HUES6 (cell line): ENCODE data around the gene CXorf58.
A peak's percentile ranks its signal among the peaks of the same experiment; 100 is the strongest.
"Not testable (repeated sequence)": the region's sequence is repeated elsewhere in the genome, so short reads cannot be mapped to it uniquely, and the experiment has no call there.

Source experiments
- H3K27ac ChIP-seq: 2 replicates; pipeline ENCODE4 v1.7.0; 2013; ENCODE audit warnings: low read depth, mild to moderate bottlenecking, low read length, inconsistent platforms
- H3K27me3 ChIP-seq: 2 replicates; pipeline ENCODE4 v1.6.1; 2013; ENCODE audit warnings: low read length; ENCODE audit not compliant: control insufficient read depth, insufficient read depth
- H3K36me3 ChIP-seq: 2 replicates; pipeline ENCODE4 v1.6.1; 2013; ENCODE audit warnings: low read length; ENCODE audit not compliant: control insufficient read depth, insufficient read depth
- H3K4me1 ChIP-seq: 2 replicates; pipeline ENCODE4 v1.6.1; 2013; ENCODE audit warnings: low read length; ENCODE audit not compliant: control insufficient read depth, insufficient read depth
- H3K4me3 ChIP-seq: 2 replicates; pipeline ENCODE4 v1.5.1; 2013; ENCODE audit warnings: low read depth, low read length
- H3K9ac ChIP-seq: one replicate; pipeline ENCODE4 v1.6.1; 2013; ENCODE audit warnings: mild to moderate bottlenecking, low read length
- H3K9me3 ChIP-seq: 2 replicates; pipeline ENCODE4 v1.6.1; 2013; ENCODE audit warnings: low read depth, low read length; ENCODE audit not compliant: control insufficient read depth, insufficient read depth

The CXorf58 gene, protein sequence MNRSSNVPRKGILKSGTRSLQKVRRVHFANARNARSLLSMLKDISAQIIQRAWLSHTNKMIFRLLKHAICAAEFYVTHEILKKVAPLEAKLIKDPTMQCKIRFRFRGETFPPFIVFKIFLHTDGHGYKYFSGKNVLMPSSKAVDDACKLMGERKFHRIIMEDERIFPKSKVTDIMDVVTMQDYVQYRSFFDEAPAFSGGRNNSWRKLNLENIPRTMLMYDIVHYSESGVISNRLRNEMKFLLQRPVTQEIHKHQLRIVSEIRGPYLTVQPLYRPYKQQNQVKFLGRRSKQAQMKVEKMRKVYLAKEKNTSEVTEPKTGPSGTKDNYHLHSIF

DNA sequence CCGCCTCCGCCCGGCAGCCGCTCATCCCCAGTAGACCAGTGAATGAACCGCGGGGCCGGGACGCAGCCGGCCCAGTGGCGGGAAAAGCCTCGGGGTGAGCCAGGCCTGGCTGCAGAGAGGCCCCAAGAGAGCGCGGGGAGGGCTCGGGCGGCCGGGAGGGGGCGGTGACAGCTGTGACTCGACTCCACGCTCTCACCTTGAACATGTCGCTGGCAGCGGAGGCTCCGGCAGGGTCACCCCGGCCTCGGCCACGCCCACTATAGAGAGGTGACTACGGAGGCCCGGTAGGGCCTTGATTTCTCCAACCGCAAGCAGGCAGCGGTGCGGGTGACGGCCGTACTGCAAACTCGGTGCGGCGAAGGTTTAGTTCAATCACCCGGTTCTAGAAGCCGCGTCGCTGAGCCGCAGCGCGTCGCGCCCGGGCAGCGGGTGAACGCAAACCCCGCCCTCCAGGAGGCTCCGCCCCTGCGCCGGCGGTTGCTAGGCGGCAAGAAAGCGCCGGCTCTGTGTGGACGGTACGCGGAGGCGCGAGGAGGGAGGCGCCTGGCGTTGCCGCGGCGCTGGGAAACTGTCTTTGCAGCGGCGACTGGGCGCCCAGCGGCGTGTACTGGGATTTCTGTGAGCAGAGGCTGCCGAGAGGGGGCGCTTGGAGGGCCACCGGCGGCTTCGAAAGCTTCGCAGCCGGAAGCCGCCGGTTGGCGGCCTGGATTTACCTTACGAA lies at the start of gene CXorf58, which contains the start of gene APOO:
CXorf58 (plus strand) TSS at position 509 of the 721 bp plus-strand sequence. CDS start 2,297 bp downstream, outside the sequence.
APOO (minus strand) TSS at position 441 of the 721 bp plus-strand sequence; CDS start at position 205, 236 bp downstream.
- Histone ChIP-seq H3K4me3 (peak within 1 kb of the TSS; percentile 83), H3K27me3 (no peaks in the 10 kb centered on the region; the same call in 1 of the 2 replicates), H3K27ac (peak within 1 kb of the TSS; percentile 91), H3K36me3 (no peaks in the 10 kb centered on the region), H3K9me3 (no peaks in the 10 kb centered on the region), H3K4me1 (peaks cover 15% of the 10 kb centered on the region), H3K9ac (peak within 1 kb of the TSS; percentile 80)

DNA sequence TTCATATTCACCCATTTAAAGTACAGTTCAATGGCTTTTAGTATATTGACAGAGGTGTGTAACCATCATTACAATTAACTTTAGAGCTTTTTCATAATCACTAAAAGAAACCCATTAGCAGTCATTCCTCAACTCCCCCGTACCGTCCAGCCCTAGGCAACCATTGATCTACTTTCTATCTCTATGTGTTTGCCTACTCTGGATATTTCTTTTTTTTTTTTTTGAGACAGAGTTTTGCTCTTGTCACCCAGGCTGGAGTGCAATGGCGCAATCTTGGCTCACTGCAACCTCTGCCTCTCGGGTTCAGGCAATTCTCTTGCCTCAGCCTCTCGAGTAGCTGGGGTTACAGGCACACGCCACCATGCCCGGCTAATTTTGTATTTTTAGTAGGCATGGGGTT lies 48.6 kb upstream of the CXorf58 start:
- H3K4me1 ChIP-seq, H3K9me3 ChIP-seq, H3K27me3 ChIP-seq, H3K4me3 ChIP-seq, H3K9ac ChIP-seq, H3K27ac ChIP-seq: not testable (repeated sequence)
- H3K36me3 ChIP-seq: peaks cover 34% of the 10 kb centered on the region

DNA sequence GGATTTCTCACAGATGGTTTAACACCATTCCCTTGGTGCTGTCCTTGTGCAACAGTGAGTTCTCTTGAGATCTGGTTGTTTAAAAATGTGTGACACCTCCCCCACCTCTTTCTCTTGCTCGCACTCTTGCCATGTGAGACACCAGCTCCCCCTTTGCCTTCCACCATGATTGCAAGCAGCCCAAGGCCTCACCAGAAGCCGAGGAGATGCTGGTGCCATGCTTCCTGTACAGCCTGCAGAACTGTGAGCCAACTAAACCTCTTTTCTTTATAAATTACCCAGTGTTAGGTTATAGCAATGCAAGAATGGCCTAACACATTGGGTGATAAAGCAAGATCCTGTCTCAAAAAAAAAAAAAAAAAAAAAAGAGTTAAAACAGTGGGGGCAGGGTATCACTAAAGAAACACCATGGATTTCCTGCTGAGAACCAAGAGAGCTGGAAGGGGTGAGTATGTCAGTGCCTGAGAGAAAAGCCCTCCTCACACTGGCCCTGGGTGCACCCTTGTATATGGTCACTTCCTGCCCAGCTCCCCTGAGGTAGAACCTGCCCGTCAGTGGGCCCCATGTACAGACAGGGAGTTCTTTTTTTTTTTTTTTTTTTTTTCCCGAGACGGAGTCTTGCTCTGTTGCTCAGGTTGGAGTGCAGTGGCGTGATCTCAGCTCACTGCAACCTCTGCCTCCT lies 46.5 kb upstream of the CXorf58 start:
- Histone ChIP-seq H3K4me1 (no peaks in the 10 kb centered on the region), H3K4me3 (no peak overlapping the region), H3K27ac (no peak overlapping the region), H3K9ac (no peak overlapping the region), H3K36me3 (peaks cover 40% of the 10 kb centered on the region), H3K27me3 (no peaks in the 10 kb centered on the region; the same call in 1 of the 2 replicates), H3K9me3 (no peaks in the 10 kb centered on the region)

DNA sequence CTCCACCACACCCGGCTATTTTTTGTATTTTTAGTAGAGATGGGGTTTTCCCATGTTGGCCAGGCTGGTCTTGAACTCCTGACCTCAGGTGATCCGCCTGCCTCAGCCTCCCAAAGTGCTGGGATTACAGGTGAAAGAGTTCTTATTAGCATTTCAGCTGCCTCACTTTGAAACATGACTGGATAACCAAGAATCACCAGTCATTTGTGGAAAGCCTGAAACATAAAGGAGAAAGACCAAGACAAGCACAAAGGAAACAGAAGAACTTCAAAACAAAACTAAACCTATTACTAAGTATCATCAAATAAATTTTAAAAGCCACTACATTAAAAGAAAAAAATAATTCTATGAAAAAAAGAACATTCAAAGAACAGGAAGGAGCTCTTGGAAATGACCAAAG lies 45.9 kb upstream of the CXorf58 start:
- not testable (repeated sequence) for H3K27ac ChIP-seq, H3K4me3 ChIP-seq, H3K9ac ChIP-seq, H3K9me3 ChIP-seq, H3K27me3 ChIP-seq, H3K4me1 ChIP-seq
- H3K36me3 ChIP-seq: peaks cover 40% of the 10 kb centered on the region

DNA sequence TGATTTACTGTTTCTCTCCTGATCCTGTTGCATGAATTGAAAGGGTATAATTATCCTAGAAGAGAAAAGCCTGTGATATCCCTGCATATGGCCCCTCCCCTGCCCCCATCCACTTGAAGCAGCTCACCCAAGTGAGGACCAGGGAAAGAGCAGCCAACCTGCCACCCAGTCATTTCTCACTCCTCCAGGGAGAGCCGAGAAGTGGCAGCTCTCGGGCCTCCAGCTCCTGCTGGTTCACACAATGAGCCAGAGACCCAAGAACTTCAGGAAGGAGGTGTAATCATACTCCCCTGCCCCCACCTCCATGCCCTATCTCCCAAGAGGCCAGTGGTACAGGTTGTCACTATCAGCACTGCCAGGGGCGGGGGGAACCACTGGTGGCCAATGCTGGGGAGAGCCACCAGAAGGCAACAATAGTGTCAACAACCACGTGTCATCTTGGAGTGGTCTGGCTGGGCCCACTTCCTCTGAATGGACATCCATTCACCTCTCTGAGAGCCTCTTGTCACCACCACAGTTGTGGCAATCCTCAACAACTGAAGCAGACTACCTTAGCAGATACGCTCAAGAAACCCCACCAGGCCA lies 43.0 kb upstream of the CXorf58 start:
- Histone ChIP-seq H3K9ac (no peak overlapping the region), H3K4me3 (no peak overlapping the region), H3K27ac (no peak overlapping the region), H3K27me3 (no peaks in the 10 kb centered on the region; the same call in 1 of the 2 replicates), H3K36me3 (peaks cover 19% of the 10 kb centered on the region), H3K9me3 (no peaks in the 10 kb centered on the region), H3K4me1 (no peaks in the 10 kb centered on the region)

DNA sequence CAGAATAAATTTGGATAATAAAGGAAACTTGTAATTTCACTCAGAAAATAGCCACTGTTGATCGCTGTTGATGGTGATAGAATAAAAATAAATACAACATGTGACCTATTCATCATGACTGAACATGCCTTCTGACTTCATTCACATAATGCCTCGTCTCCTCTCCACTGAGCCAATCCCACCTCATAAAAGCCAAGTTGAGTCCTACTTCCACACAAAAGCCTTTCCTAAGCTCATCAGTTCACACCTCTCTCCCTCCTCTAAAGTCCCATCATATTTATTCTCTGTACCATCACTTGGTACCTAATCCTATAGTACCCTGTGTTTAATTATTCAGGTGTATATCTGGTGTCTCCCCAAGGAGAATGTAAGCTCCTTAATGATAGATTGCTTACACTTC lies 37.8 kb upstream of the CXorf58 start:
- Histone ChIP-seq H3K4me3 (no peak overlapping the region), H3K4me1 (peaks cover 8% of the 10 kb centered on the region), H3K9ac (no peak overlapping the region), H3K27ac (no peak overlapping the region), H3K27me3 (no peaks in the 10 kb centered on the region; the same call in 1 of the 2 replicates), H3K9me3 (no peaks in the 10 kb centered on the region), H3K36me3 (peaks cover 10% of the 10 kb centered on the region)

DNA sequence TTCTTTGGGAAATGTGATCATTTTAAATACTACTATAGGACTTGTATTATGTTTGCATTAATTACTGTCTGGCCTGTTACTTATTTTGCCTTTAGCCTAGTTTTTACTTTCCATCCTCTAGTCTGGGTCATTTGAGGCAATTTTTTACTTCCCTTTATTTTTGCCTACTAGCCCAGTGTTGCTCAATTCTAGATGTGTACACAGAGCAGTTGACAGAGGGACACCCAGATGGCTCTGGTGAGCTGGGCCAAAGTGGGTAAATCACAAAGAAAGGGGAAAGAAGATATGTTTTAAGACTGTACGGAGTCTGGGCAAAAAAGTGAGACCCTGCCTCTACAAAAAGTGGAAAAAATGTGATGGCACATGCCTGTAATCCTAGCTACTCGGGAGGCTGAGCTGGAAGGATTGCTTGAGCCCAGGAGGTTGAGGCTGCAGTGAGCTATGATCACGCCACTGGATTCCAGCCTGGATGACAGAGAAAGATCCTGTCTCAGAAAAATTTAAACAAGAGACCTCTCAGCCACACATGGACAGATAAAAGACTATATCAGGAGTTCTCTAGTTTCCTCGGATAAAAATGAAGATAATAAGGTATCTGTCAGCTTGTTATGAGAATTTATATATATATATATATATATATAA lies 35.8 kb upstream of the CXorf58 start:
- H3K4me3 ChIP-seq: no peak overlapping the region
- peaks cover 8% of the 10 kb centered on the region for H3K4me1 ChIP-seq
- H3K9ac ChIP-seq: no peak overlapping the region
- no peak overlapping the region for H3K27ac ChIP-seq
- no peaks in the 10 kb centered on the region for H3K9me3 ChIP-seq
- peaks cover 13% of the 10 kb centered on the region for H3K36me3 ChIP-seq
- H3K27me3 ChIP-seq: no peaks in the 10 kb centered on the region

DNA sequence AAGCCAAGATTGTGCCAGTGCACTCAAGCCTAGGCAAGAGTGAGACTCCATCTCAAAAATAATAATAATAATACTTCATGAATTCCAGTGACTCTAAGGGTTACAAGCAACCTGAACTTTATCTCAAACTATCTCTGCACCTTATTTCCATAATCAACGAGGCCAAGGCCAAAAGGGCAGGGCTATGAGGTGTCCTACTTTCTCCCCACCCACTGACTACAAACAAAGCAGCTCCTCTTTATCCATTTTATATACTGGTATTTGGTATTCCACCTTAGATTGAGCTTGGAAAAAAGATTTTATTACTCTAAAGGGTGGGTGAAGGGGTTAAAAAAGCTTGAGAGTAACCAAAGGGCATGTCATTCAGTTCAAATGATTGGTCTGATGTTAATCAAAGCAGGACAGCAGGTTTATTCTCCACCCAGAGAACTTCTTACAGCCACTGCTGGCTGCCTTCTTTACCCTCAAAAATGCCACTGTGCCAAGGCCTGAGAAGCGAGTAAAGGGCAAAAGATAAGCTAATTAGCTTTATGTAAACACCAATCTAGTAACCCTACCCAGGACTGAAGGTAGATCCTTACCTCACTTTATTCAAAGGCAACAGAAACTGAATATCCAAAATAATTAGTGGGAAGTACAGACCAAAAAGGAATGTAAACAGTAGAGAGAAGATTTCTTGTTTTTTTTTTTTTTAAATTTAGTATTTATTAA lies 28.3 kb upstream of the CXorf58 start:
- Histone ChIP-seq H3K4me1 (peaks cover 20% of the 10 kb centered on the region), H3K4me3 (no peak overlapping the region), H3K9me3 (no peaks in the 10 kb centered on the region), H3K9ac (no peak overlapping the region), H3K27ac (no peak overlapping the region), H3K36me3 (peaks cover 11% of the 10 kb centered on the region), H3K27me3 (no peaks in the 10 kb centered on the region)

DNA sequence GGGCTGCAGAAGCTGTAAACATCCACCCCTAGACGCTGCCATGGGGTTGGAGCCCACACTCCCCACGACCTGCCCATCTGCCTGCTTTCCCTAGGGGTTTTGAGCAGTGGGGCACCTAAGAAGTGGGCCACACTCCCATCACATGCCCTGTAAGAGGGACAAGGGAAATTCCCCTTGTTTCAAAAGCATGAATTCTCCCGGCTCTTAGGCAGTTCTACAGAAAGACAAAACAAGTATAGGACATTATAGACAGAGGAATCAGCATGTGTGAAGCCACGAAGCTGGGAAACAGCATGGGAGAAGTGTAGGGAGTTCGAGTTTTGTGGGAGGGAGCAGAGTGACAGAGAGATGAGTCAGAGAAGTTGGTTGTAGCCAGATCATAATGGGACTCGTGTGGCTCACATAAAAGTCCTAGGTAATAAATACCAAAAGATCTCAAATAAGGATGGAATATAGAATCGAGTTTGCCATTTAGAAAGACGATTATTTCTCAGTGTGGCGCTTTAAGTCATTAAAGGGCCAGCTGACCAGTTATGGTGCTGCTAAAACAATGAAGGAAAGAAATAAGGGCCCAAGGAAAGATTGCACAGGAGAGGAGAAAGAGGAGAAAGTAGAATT lies 24.0 kb upstream of the CXorf58 start:
- Histone ChIP-seq H3K4me3 (peak overlapping the region; percentile 16; the same call in 1 of the 2 replicates), H3K9ac (peak overlapping the region; percentile 16), H3K27ac (no peak overlapping the region; the same call in 1 of the 2 replicates), H3K4me1 (peaks cover 31% of the 10 kb centered on the region), H3K9me3 (no peaks in the 10 kb centered on the region), H3K27me3 (no peaks in the 10 kb centered on the region; the same call in 1 of the 2 replicates), H3K36me3 (peaks cover under 1% of the 10 kb centered on the region; the same call in 1 of the 2 replicates)
